ENCODE measurements around the gene CDKL4. TPM values are rescaled to one million over a fixed set of nuclear protein-coding genes. Genes with fewer than 3 reads are reported as not detected.

CDKL4 gene
- total and polyA plus RNA-seq, 2 of the 13 experiments (the other 11 are each of a cell fraction or from before 2014, with no cell fraction given) = 0.29 to 0.50 TPM

- no peak for TF ChIP-seq KIAA2018 (CRISPR knock-in tag; IDR thresholded peaks at IDR 0.05; ENCODE audit: borderline replicate concordance)
Observed at GRCh38 chr2:39139511-39140237, 104.1 kb downstream of the CDKL4 start (continued).

- in situ Hi-C loops (cut with HindIII; ENCODE audit: extremely low pct_ligation_motif_present, low pct_unique_long_range_greater_than_20kb) (no loop called here), intact Hi-C loops (cut with micrococcal nuclease; ENCODE audit: unreplicated experiment) (loop anchor here (1.0 to 10.0 kb wide), 4 partner anchors 15 to 264 kb away; partner anchors contain the start of genes DHX57 and MORN2)
- no peak for FAIRE-seq
- Histone ChIP-seq H2AFZ (ENCODE audit: low read length) (no peak overlapping the region), H3K4me2 (ENCODE audit: low read depth, low read length) (peak overlapping the region; percentile 66), H4K20me1 (ENCODE audit: insufficient read depth, low read length) (no peaks in the 10 kb centered on the region), H3K4me1 (ENCODE audit: insufficient read depth, low read length) (peaks cover 69% of the 10 kb centered on the region), H3K9ac (ENCODE audit: insufficient read depth, low read depth, low read length) (no peak overlapping the region), H3K27me3 (ENCODE audit: control insufficient read depth in 1 of 2, insufficient read depth in 2 of 2, low read length in 2 of 2) (no peaks in the 10 kb centered on the region), H3K27ac (ENCODE audit: extremely low read length, insufficient read depth, low read length) (peak overlapping the region; percentile 57), H3K9me3 (ENCODE audit: low read length) (no peaks in the 10 kb centered on the region), H3K4me3 (replicated peaks in 1 of 3; ENCODE audit: insufficient read depth in 1 of 3, low read depth in 2 of 3, low read length in 3 of 3) (no peak overlapping the region), H3K36me3 (replicated peaks in 1 of 2; ENCODE audit: control insufficient read depth in 1 of 2, insufficient read depth in 2 of 2, low read length in 2 of 2) (no peaks in the 10 kb centered on the region), H3K79me2 (ENCODE audit: insufficient read depth, low read length) (no peaks in the 10 kb centered on the region)
- POLR2A ChIA-PET = interaction anchor here (1.0 to 4.2 kb wide), 6 partner anchors 10 to 91 kb away, joined by 4 to 58 read pairs (median 12); partner anchors contain the start of gene SOS1
- ATAC-seq = peak; percentile 48
- BruUV-seq (replicated peaks) = no TSS peak
- 1% methylated on average over 8 of the region's 8 CpGs for WGBS (ENCODE audit: low lambda C conversion rate)
- peak; percentile 57 for DNase-seq (ENCODE audit: low spot score)
- CTCF ChIA-PET (ENCODE audit: low intra/inter-chr PET ratio, low total read pairs) = no interaction called here
- TF ChIP-seq FOSL2 (CRISPR knock-in tag; IDR thresholded peaks at IDR 0.05) (0 out of 2 replicates have a peak, but pooled peaks have one; percentile 35), ZFX (CRISPR knock-in tag; IDR thresholded peaks at IDR 0.05; ENCODE audit: low read depth) (no peak), ZNF563 (CRISPR knock-in tag; IDR thresholded peaks at IDR 0.05) (no peak), HNF1B (CRISPR knock-in tag; IDR thresholded peaks at IDR 0.05) (no peak), ZNF839 (CRISPR knock-in tag; IDR thresholded peaks at IDR 0.05; ENCODE audit: borderline replicate concordance) (no peak), NCOA2 (CRISPR knock-in tag; IDR thresholded peaks at IDR 0.05) (peak; percentile 26; the same call in 1 of the 2 replicates), BCL6 (CRISPR knock-in tag; IDR thresholded peaks at IDR 0.05) (peak; percentile 90), RCOR2 (CRISPR knock-in tag; IDR thresholded peaks at IDR 0.05) (peak; percentile 75; the same call in 1 of the 2 replicates), ZNF543 (CRISPR knock-in tag; IDR thresholded peaks at IDR 0.05) (peak; percentile 69; the same call in 1 of the 2 replicates), PCBP2 (optimal IDR thresholded peaks at IDR 0.05; ENCODE audit: low read depth, low read length, poor library complexity, severe bottlenecking) (no peak), GATAD2A (CRISPR knock-in tag; IDR thresholded peaks at IDR 0.05) (peak; percentile 86), DMAP1 (CRISPR knock-in tag; IDR thresholded peaks at IDR 0.05) (0 out of 2 replicates have a peak, but pooled peaks have one; percentile 4), YEATS4 (CRISPR knock-in tag; IDR thresholded peaks at IDR 0.05; ENCODE audit: borderline replicate concordance) (no peak)
Observed at GRCh38 chr2:39138837-39139211, 104.9 kb downstream of the CDKL4 start.

All from HepG2 (cell line).